Testis (tissue), 3 donors: Measurements from ENCODE around the gene KCNIP1. TPM values are rescaled to one million over a fixed set of nuclear protein-coding genes. Genes with fewer than 3 reads are reported as not detected.

Experiments used
- DNase-seq: peaks from one replicate; pipeline ENCODE4 v3.0.0-alpha.2; 2019
- H3K27ac ChIP-seq, 2 donors: fragments of 200-600 bp; sonication (generic); one replicate each; pipeline ENCODE4 v1.5.1; 2019
- H3K27me3 ChIP-seq: fragments of 200-600 bp; sonication (generic); one replicate; pipeline ENCODE4 v1.5.1; 2019
- H3K36me3 ChIP-seq: fragments of 200-600 bp; sonication (generic); one replicate; pipeline ENCODE4 v1.5.1; 2017; ENCODE audit warnings: low read depth; ENCODE audit errors: missing control alignments
- H3K4me1 ChIP-seq: fragments of 200-600 bp; sonication (generic); one replicate; pipeline ENCODE4 v1.5.1; 2019
- H3K4me3 ChIP-seq, 2 donors: fragments of 200-600 bp; sonication (generic); one replicate each; pipeline ENCODE4 v1.5.1; 2017 to 2019
- H3K9me3 ChIP-seq: fragments of 200-600 bp; sonication (generic); one replicate; pipeline ENCODE4 v1.5.1; 2017
- POLR2A ChIP-seq: fragments of 450-650 bp; IDR thresholded peaks from one replicate; pipeline ENCODE4 v1.6.1; 2017; ENCODE audit warnings: antibody characterized with exemption, mild to moderate bottlenecking, moderate library complexity
- WGBS, 2 donors: methylation state at CpG; one replicate each; pipeline ENCODE4 v1.1.5; 2018; 5-methylcytosine and 5-hydroxymethylcytosine counted together
- intact Hi-C: fragments of 100-400 bp; cut with DNase I; formaldehyde crosslinking; loops from one replicate; pipeline ENCODE4 v1.15.1; 2023; ENCODE audit warnings: low total_unique reads
- polyA plus RNA-seq: library from polyadenylated mRNA; stranded (reverse); fragments of 350-450 nt; fragmentation: Illumina TruSeq; extraction: RNeasy Lipid Tissue Mini Kit (QIAGEN cat#74804); gene quantifications from one replicate; pipeline ENCODE4 v1.2.3, GENCODE V29; 2014; ENCODE audit warnings: low read depth, low replicate concordance; ENCODE audit not compliant: insufficient read depth
- total RNA-seq, 2 donors: library from RNA; depleted of rRNA; stranded (reverse); fragments of >200 nt; gene quantifications; one replicate each; pipeline ENCODE4 v1.2.3, GENCODE V29; 2016
- TF ChIP-seq, protein P1 (sequence below), 3 experiments: fragments of 450-650 bp in 2 of 3; fragments of 200-600 bp in 1 of 3; sonication (generic) in 1 of 3; IDR thresholded peaks; one replicate each; pipeline ENCODE4 v1.5.1; 2016 to 2019; ENCODE audit warnings: antibody characterized with exemption in 3 of 3, mild to moderate bottlenecking in 2 of 3, moderate library complexity in 1 of 3

KCNIP1 gene
- total and polyA plus RNA-seq, 3 donors from 2014 or later: 5.9 to 14.8 (median 13.4) TPM

DNA sequence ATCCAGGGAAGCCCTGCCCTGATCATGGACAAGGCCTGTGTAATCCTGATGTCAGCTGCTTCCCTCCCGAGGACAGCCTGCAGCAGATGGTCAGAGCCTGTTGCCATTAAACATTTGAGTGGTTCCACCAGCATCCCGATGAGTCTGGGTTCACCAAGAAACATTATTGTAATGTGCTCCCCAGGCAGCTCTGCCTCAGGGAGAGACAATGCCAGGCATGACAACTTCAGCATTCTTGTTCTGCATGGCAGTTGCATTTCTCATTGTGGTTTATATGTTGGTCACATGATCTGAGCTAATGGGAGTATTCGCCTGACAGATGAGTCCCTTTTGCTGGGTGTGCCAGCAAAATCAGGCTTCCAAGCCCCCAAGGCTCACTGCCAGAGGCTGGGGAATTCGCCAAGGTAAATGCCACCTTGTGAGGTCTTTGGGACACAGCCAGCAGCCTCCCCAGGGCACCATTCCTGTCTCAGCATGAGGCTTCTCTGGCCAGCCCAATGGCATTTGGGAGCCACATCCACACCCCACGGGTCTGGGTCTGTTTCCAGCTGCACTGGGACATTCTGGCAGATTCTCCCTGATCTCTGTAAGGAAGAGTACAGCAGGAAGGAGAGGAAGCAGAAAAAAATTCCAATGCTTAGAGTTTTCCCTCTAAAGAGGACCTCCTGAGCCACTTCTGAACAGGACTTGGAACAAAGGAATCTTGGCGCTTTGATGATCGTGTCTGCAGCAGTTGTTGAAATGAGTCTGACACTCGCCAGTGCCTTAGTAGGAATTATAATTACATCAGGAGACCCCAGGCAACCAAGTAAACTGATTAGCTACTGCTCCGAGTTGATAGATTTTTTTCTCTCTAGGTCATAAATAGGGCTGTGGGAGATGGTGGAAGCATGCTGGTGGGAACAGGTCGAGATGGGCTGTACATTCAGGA is 18.7 kb downstream of the KCNIP1 start:
- TF ChIP-seq, protein P1, sequence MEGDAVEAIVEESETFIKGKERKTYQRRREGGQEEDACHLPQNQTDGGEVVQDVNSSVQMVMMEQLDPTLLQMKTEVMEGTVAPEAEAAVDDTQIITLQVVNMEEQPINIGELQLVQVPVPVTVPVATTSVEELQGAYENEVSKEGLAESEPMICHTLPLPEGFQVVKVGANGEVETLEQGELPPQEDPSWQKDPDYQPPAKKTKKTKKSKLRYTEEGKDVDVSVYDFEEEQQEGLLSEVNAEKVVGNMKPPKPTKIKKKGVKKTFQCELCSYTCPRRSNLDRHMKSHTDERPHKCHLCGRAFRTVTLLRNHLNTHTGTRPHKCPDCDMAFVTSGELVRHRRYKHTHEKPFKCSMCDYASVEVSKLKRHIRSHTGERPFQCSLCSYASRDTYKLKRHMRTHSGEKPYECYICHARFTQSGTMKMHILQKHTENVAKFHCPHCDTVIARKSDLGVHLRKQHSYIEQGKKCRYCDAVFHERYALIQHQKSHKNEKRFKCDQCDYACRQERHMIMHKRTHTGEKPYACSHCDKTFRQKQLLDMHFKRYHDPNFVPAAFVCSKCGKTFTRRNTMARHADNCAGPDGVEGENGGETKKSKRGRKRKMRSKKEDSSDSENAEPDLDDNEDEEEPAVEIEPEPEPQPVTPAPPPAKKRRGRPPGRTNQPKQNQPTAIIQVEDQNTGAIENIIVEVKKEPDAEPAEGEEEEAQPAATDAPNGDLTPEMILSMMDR (IDR thresholded peaks at IDR 0.05): no peak
- TF ChIP-seq POLR2A: no peak
- H3K4me3 ChIP-seq: no peak overlapping the region
- H3K9me3 ChIP-seq: no peaks in the 10 kb centered on the region
- H3K27me3 ChIP-seq: no peaks in the 10 kb centered on the region
- WGBS, 2 donors: 48 to 60% methylated on average over 8 to 10 of the region's 10 CpGs
- H3K4me1 ChIP-seq: peaks cover 7% of the 10 kb centered on the region
- no peak overlapping the region for H3K27ac ChIP-seq
- intact Hi-C loops: no loop called here
- no peaks in the 10 kb centered on the region for H3K36me3 ChIP-seq
- no peak for DNase-seq

DNA sequence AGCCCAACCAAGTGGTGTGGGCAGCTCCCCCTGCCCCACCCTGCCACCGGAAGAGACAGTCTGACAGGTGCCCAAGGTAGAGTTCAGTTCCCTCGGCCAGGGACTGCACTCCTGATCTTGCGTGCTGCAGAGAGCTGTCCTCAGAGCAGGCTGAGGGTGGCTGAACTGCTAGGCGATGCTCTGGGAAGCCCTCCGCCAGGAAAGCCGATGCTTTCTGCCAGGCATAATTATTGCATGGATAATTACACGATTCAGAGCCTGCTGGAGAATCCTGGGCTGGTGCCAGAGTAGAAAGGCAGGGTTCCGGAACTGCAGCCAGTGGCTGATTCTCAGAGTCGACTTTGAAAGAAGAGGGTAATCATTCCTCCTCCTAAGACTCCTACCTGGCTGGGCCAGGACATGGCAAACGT is 19.3 kb downstream of the KCNIP1 start:
- Histone ChIP-seq H3K4me1 (peaks cover 7% of the 10 kb centered on the region), H3K4me3 (no peak overlapping the region), H3K36me3 (no peaks in the 10 kb centered on the region), H3K9me3 (no peaks in the 10 kb centered on the region), H3K27me3 (no peaks in the 10 kb centered on the region), H3K27ac (no peak overlapping the region)
- intact Hi-C loops: no loop called here
- TF ChIP-seq, protein P1 (IDR thresholded peaks at IDR 0.05): no peak
- TF ChIP-seq POLR2A: no peak
- DNase-seq: peak; percentile 52
- WGBS, 2 donors: 45 to 57% methylated on average over 8 to 10 of the region's 10 CpGs

DNA sequence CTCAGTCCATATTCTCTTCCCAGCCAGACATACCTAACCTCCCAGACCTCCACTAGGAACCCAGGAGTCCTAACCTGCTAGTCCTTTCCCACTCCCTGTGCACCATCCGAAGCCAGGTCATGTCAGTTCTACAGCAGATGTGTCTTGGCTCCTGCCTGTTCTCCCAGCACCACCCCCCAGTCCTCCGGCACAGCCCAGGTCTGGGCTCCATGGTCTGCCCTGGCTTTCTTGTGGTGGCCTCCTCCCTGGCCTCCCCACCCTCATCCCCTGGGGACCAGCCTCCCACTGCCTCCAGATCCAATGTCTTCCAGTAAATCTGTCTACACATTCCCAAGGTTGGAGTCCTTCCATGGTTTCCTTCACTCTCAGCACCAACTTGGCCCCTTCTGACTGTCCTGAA is 20.0 kb downstream of the KCNIP1 start:
- Histone ChIP-seq H3K4me1 (peaks cover 3% of the 10 kb centered on the region), H3K4me3 (no peak overlapping the region), H3K9me3 (no peaks in the 10 kb centered on the region), H3K27ac (no peak overlapping the region), H3K27me3 (no peaks in the 10 kb centered on the region), H3K36me3 (no peaks in the 10 kb centered on the region)
- WGBS, 2 donors: 83 to 87% methylated on average over 2 of the region's 2 CpGs
- no peak for TF ChIP-seq POLR2A
- intact Hi-C loops: no loop called here
- DNase-seq: no peak

DNA sequence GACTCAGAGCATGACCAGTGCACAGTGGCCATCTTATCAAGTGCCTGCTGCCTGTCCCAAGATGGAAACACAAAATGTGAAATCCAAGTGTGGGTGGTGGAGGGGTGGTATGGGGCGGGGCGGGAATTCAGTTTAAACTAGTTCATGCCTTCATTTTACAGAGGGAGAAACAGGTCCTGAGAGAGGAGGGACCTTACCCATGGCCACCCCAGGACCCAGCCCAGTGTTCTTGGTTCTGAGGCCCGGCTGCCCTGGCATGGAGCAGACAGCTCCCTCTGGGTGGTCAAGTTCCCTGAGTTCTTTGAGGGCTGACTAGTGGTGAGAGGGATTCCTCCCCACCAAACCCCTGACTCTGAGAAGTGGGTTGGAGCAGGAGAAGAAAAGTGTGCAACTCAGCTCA is 20.8 kb downstream of the KCNIP1 start:
- intact Hi-C loops: no loop called here

More for the DNA sequence above, 20.8 kb downstream of the KCNIP1 start:
- DNase-seq: no peak
- no peaks in the 10 kb centered on the region for H3K36me3 ChIP-seq
- H3K27me3 ChIP-seq: no peaks in the 10 kb centered on the region
- TF ChIP-seq POLR2A: no peak
- TF ChIP-seq, protein P1 (IDR thresholded peaks at IDR 0.05): no peak
- H3K27ac ChIP-seq: no peak overlapping the region
- WGBS, 2 donors: 86 to 93% methylated on average over 3 of the region's 3 CpGs
- H3K9me3 ChIP-seq: no peaks in the 10 kb centered on the region
- no peak overlapping the region for H3K4me3 ChIP-seq
- H3K4me1 ChIP-seq: peaks cover 3% of the 10 kb centered on the region
